ENCODE measurements around the gene FAN1. TPM values are rescaled to one million over a fixed set of nuclear protein-coding genes. Genes with fewer than 3 reads are reported as not detected.
"Not testable (repeated sequence)": the region's sequence is repeated elsewhere in the genome, so short reads cannot be mapped to it uniquely, and the experiment has no call there.

The FAN1 gene
- total RNA-seq: 36.1 TPM

GRCh38 chr15:30903497-30904187 is at the start of gene FAN1:
Gene FAN1 (plus strand): TSS chr15:30903915. CDS start chr15:30904664, 749 bp downstream.
- DNase-seq: peak; percentile 94

GRCh38 chr15:30859091-30859874 is 44.4 kb upstream of the FAN1 start:
- DNase-seq: peak; percentile 38

- no peak for DNase-seq
Measured at GRCh38 chr15:30865257-30865656, 38.5 kb upstream of the FAN1 start.

GRCh38 chr15:30870681-30871080 is 33.0 kb upstream of the FAN1 start:
- DNase-seq: no peak

- no peak for DNase-seq
Measured at GRCh38 chr15:30872341-30872748, 31.4 kb upstream of the FAN1 start.

GRCh38 chr15:30877070-30877469 is 26.6 kb upstream of the FAN1 start:
- DNase-seq: no peak

GRCh38 chr15:30878515-30878914 is 25.2 kb upstream of the FAN1 start:
- no peak for DNase-seq

- no peak for DNase-seq
Measured at GRCh38 chr15:30882849-30883433, 20.8 kb upstream of the FAN1 start.

- not testable (repeated sequence) for DNase-seq
Measured at GRCh38 chr15:30883666-30884065, 20.0 kb upstream of the FAN1 start.

GRCh38 chr15:30885814-30886213 is 17.9 kb upstream of the FAN1 start:
- DNase-seq: peak; percentile 31

- DNase-seq: no peak
Measured at GRCh38 chr15:30889196-30889595, 14.5 kb upstream of the FAN1 start.

GRCh38 chr15:30895461-30896210 is 8.1 kb upstream of the FAN1 start:
- DNase-seq: no peak

GRCh38 chr15:30896211-30896606 is 7.5 kb upstream of the FAN1 start:
- DNase-seq: no peak

- DNase-seq: no peak
Measured at GRCh38 chr15:30901889-30902288, 1.8 kb upstream of the FAN1 start.

- no peak for DNase-seq
Measured at GRCh38 chr15:30904812-30905211, 1.1 kb downstream of the FAN1 start.

- DNase-seq: no peak
Measured at GRCh38 chr15:30905821-30906220, 2.1 kb downstream of the FAN1 start.

GRCh38 chr15:30906366-30906765 is 2.7 kb downstream of the FAN1 start:
- no peak for DNase-seq

GRCh38 chr15:30913761-30914160 is 10.0 kb downstream of the FAN1 start:
- DNase-seq: no peak

- DNase-seq: no peak
Measured at GRCh38 chr15:30917013-30917412, 13.3 kb downstream of the FAN1 start.

GRCh38 chr15:30917675-30918074 is 14.0 kb downstream of the FAN1 start:
- no peak for DNase-seq

- DNase-seq: peak; percentile 41
Measured at GRCh38 chr15:30918366-30918765, 14.7 kb downstream of the FAN1 start.

- DNase-seq: no peak
Measured at GRCh38 chr15:30919877-30920550, 16.3 kb downstream of the FAN1 start.

Measured in tongue (tissue), 2 donors.